ENCODE measurements around the gene NMD3.

DNA sequence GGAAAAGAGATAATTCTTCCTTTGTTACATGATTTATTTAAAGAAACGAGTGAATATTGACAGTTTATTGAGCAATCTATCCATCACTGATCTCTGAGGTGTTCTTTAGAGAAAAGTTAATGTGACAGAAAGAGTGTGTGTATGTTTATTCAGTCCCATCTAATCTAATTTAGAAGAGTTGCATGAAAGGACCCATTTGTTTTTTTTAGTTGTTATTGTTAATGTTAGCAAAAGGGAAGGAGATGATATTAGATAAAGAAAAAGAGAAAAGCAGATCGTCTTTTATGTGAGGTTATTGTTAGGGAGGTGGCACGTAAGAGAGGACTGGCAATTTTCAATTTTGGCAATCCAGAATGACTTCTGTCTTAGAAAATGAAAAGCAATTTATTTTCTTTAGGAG lies 46.5 kb downstream of the NMD3 start:
- TF ChIP-seq, protein P1, sequence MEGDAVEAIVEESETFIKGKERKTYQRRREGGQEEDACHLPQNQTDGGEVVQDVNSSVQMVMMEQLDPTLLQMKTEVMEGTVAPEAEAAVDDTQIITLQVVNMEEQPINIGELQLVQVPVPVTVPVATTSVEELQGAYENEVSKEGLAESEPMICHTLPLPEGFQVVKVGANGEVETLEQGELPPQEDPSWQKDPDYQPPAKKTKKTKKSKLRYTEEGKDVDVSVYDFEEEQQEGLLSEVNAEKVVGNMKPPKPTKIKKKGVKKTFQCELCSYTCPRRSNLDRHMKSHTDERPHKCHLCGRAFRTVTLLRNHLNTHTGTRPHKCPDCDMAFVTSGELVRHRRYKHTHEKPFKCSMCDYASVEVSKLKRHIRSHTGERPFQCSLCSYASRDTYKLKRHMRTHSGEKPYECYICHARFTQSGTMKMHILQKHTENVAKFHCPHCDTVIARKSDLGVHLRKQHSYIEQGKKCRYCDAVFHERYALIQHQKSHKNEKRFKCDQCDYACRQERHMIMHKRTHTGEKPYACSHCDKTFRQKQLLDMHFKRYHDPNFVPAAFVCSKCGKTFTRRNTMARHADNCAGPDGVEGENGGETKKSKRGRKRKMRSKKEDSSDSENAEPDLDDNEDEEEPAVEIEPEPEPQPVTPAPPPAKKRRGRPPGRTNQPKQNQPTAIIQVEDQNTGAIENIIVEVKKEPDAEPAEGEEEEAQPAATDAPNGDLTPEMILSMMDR (IDR thresholded peaks at IDR 0.05 in 8 of 11, conservative IDR thresholded peaks at IDR 0.05 in 3 of 11): no peak
- no peak for TF ChIP-seq POLR2AphosphoS5 (IDR thresholded peaks at IDR 0.05)
